Muscle layer of duodenum (tissue), 2 donors: ENCODE data around the gene PIK3R5.
"Not testable (repeated sequence)": the region's sequence is repeated elsewhere in the genome, so short reads cannot be mapped to it uniquely, and the experiment has no call there.

Source experiments
- H3K27ac ChIP-seq: one replicate; pipeline ENCODE4 v1.7.0; 2013; ENCODE audit warnings: mild to moderate bottlenecking, low read length
- H3K27me3 ChIP-seq: one replicate; pipeline ENCODE4 v1.7.0; 2013; ENCODE audit warnings: low read depth, mild to moderate bottlenecking, control low read depth, low read length
- H3K36me3 ChIP-seq, 2 donors: one replicate each; pipeline ENCODE4 v1.7.0; 2013; ENCODE audit warnings: low read length in 2 of 2, control low read depth in 1 of 2, mild to moderate bottlenecking in 1 of 2; ENCODE audit not compliant: insufficient read depth in 2 of 2, control insufficient read depth in 1 of 2
- H3K4me1 ChIP-seq, 2 donors: one replicate each; pipeline ENCODE4 v1.7.0; 2013; ENCODE audit warnings: low read length in 2 of 2, mild to moderate bottlenecking in 2 of 2, control low read depth in 1 of 2, moderate library complexity in 1 of 2; ENCODE audit not compliant: insufficient read depth in 2 of 2, control insufficient read depth in 1 of 2
- H3K4me3 ChIP-seq, 2 donors: one replicate each; pipeline ENCODE4 v1.7.0; 2013; ENCODE audit warnings: low read length in 2 of 2, low read depth in 1 of 2, mild to moderate bottlenecking in 1 of 2
- H3K9me3 ChIP-seq, 2 donors: one replicate each; pipeline ENCODE4 v1.7.0; 2013; ENCODE audit warnings: low read length in 2 of 2, control low read depth in 1 of 2, mild to moderate bottlenecking in 1 of 2; ENCODE audit not compliant: control insufficient read depth in 1 of 2
- donor health status: healthy.

PIK3R5 gene

DNA sequence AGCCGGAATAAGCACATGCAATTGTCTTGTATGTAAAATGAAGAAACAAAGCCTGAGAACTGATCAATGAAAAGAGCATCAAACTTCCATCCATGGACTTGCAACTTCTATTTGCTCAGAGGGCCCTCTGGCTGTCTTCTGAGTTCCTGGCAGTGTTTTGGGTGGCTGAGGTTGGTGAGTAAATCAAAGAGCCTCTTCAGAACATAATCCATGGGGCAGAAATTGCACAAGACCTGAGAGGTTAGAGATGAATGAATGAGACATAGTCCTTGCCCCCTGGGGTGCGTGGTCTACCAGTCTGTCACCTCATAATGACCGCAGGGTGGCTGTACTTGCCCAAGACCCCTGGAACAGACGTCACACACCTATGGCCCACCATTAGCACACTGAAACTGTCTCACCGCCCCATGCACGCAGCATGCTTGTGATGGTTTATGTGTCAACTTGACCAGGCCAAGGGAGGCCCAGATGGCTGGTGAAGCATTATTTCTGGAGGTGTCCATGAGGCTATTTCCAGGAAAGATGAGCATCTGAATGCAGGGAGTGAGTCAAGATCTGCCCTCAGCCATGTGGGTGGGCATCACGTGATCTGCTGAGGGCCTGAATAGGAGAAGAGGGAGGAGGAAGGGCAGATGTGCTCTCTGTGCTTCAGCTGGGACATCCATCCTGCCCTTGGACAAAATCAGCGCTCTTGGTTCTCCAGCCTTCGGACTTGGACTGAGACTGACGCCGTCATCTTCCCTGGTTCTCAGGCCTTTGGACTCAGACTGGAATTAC, 106.3 kb downstream of the PIK3R5 start:
- H3K4me3 ChIP-seq = no peak overlapping the region
- no peak overlapping the region for H3K27ac ChIP-seq
- H3K9me3 ChIP-seq = no peaks in the 10 kb centered on the region
- no peaks in the 10 kb centered on the region for H3K27me3 ChIP-seq
- peaks cover 0 to 3% of the 10 kb centered on the region in 2 donors for H3K4me1 ChIP-seq
- H3K36me3 ChIP-seq = no peaks in the 10 kb centered on the region

GRCh38 chr17:8857919-8858318, 107.6 kb downstream of the PIK3R5 start:
- no peak overlapping the region for H3K27ac ChIP-seq
- H3K36me3 ChIP-seq = no peaks in the 10 kb centered on the region
- H3K27me3 ChIP-seq = no peaks in the 10 kb centered on the region
- no peaks in the 10 kb centered on the region for H3K9me3 ChIP-seq
- no peak overlapping the region for H3K4me3 ChIP-seq
- peaks cover 0 to 3% of the 10 kb centered on the region in 2 donors for H3K4me1 ChIP-seq

- Histone ChIP-seq H3K36me3 (no peaks in the 10 kb centered on the region), H3K27me3 (no peaks in the 10 kb centered on the region), H3K4me1 (peaks cover 0 to 3% of the 10 kb centered on the region in 2 donors), H3K9me3 (no peaks in the 10 kb centered on the region), H3K27ac (no peak overlapping the region), H3K4me3 (no peak overlapping the region)
Measured at GRCh38 chr17:8856869-8857575, 108.5 kb downstream of the PIK3R5 start.

GRCh38 chr17:8856205-8856603, 109.3 kb downstream of the PIK3R5 start:
- H3K27me3 ChIP-seq, H3K4me1 ChIP-seq, H3K27ac ChIP-seq, H3K4me3 ChIP-seq, H3K9me3 ChIP-seq, H3K36me3 ChIP-seq: not testable (repeated sequence)

GRCh38 chr17:8855477-8856204, 109.9 kb downstream of the PIK3R5 start:
- Histone ChIP-seq H3K27ac (no peak overlapping the region), H3K27me3 (no peaks in the 10 kb centered on the region), H3K36me3 (no peaks in the 10 kb centered on the region), H3K9me3 (no peaks in the 10 kb centered on the region), H3K4me3 (no peak overlapping the region), H3K4me1 (peaks cover 0 to 3% of the 10 kb centered on the region in 2 donors)

DNA sequence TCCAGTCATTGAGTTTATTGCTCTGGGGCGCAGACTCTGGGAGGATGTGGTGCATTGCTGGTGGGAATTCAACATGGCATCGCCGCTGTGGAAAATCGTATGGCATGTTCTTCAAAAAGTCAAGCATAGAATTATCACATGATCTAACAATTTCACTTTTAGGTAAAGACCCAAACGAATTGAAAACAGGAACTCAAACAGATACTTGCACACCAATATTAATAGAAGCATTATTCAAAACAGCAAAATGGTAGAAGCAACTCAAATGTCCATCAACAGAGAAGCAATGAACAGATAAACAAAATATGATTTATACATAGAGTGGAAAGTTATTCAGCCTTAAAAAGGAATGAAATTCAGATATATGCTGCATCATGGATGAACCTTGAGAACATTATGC, 113.9 kb downstream of the PIK3R5 start:
- no peak overlapping the region for H3K4me3 ChIP-seq
- H3K27ac ChIP-seq = no peak overlapping the region
- H3K4me1 ChIP-seq = no peaks in the 10 kb centered on the region
- no peaks in the 10 kb centered on the region for H3K36me3 ChIP-seq
- H3K27me3 ChIP-seq = no peaks in the 10 kb centered on the region
- H3K9me3 ChIP-seq = no peaks in the 10 kb centered on the region

DNA sequence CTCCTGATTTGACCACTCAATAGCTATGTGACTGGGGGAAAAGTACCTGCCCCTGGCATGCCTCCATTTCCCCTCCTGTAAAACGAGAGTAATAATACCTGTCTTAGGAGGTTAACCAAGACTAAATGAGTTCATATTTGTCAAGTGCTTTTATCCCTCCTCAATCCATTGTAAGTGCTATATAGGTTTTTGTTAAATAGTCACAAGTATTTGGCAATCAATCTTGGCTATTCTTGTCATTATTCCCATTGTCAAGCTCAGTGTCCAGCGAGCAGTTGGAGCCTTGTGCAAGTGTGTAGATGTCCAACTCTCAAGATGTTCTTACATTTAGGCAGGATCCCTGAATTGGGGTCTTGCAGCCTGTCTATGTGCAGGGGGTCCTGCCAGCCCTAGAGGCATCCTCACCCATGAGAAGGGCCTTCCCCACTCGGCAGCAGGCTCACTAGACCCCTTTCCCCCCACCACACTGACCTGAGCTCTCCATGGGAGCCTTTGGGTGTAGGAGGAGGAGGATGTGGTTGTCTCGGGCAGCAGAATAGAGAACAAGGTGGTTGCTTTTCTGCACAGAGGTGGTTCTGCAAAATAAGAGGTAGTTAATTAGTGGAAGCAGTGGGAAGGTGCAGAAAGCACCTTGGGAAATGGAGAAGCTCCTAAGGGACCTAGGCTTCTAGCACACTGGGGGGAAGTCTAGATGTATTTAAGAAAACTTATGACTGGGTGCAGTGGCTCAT, 116.0 kb downstream of the PIK3R5 start:
- no peak overlapping the region for H3K27ac ChIP-seq
- H3K27me3 ChIP-seq = no peaks in the 10 kb centered on the region
- no peaks in the 10 kb centered on the region for H3K36me3 ChIP-seq
- H3K9me3 ChIP-seq = no peaks in the 10 kb centered on the region
- no peak overlapping the region for H3K4me3 ChIP-seq
- H3K4me1 ChIP-seq = no peaks in the 10 kb centered on the region

DNA sequence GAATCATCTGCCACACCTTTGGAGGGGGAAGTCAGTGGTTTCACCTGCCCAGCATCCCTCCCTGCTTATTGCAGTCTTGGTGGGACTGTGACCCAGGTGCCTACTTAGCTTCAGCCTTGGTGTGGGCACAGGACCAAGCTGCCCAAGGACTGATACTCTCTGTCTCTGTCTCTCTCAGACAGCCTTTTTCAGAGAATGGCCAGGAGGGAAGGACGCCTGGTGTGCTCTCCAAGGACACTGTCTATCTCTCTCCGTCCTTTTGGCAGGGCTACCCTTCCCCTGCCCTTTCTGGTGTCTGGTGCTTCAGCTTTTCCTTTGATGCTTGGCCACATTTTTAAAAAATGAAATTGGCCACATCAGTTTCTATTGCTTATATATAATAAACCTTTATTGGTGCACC, 117.6 kb downstream of the PIK3R5 start:
- Histone ChIP-seq H3K4me3 (no peak overlapping the region), H3K27me3 (no peaks in the 10 kb centered on the region), H3K36me3 (no peaks in the 10 kb centered on the region), H3K4me1 (no peaks in the 10 kb centered on the region), H3K9me3 (no peaks in the 10 kb centered on the region), H3K27ac (no peak overlapping the region)

- Histone ChIP-seq H3K27ac (no peak overlapping the region), H3K4me1 (no peaks in the 10 kb centered on the region), H3K36me3 (no peaks in the 10 kb centered on the region), H3K4me3 (no peak overlapping the region), H3K9me3 (no peaks in the 10 kb centered on the region), H3K27me3 (no peaks in the 10 kb centered on the region)
Measured at GRCh38 chr17:8846768-8847211, 118.7 kb downstream of the PIK3R5 start.

DNA sequence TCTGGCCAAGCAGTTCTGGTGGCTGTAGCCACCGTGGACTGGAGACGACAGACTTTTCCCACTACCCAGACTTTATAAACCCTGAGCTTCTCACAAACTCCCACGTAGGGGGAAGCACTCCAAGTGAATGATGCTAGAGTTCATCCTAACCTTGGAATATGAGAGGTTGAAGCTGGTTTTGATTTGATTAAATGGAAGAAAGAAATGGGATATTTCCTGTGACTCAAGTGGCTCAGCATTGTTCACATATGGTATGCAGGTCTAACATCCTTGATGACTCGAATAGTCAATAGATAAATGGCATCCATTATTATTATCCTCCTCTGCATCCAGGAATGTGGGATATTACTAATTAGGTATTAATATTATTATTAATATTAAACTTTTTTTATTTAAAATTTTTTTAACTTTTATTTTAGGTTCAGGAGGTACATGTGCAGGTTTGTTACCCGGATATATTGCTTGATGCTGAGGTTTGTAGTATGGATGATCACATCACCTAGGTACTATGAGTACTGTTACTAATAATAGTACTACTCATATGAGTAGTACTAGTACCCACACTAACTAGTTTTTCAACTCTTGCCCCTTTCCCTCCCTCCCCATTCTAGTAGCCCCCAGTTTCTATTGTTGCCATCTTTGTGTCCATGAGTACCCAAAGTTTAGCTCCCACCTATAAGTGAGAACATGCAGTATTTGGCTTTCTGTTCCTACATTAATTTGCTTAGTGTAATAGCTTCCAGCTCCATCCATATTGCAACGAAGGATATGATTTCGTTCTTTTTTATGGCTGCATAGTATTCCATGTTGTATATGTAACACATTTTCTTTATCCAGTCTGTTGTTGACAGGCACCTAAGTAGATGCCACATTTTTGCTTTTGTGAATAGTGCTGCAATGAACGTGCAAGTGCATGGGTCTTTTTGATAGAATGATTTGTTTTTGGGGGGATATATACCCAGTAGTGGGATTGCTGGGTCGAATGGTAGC, 121.0 kb downstream of the PIK3R5 start:
- Histone ChIP-seq H3K9me3 (no peaks in the 10 kb centered on the region), H3K4me1 (no peaks in the 10 kb centered on the region), H3K27me3 (no peaks in the 10 kb centered on the region), H3K36me3 (no peaks in the 10 kb centered on the region), H3K4me3 (no peak overlapping the region), H3K27ac (no peak overlapping the region)
